C4-2B (cell line): ENCODE data around the gene KLK2.
A peak's percentile ranks its signal among the peaks of the same experiment; 100 is the strongest.

Experiments
- H3K27ac ChIP-seq: fragments of 450-650 bp; 2 replicates; pipeline ENCODE4 v1.5.1; 2017
- CTCF ChIP-seq: fragments of 450-650 bp; conservative IDR thresholded peaks from 2 replicates; pipeline ENCODE4 v1.5.1; 2017; ENCODE audit warnings: mild to moderate bottlenecking
- ZFX ChIP-seq: fragments of 450-650 bp; IDR thresholded peaks from 2 replicates; pipeline ENCODE4 v1.6.1; 2017

Gene KLK2

GRCh38 chr19:50869479-50869878 lies 3.8 kb upstream of the KLK2 start:
- peak overlapping the region; percentile 100 for H3K27ac ChIP-seq
- no peak for TF ChIP-seq ZFX
- TF ChIP-seq CTCF: no peak

- H3K27ac ChIP-seq: peak overlapping the region; percentile 100
- TF ChIP-seq ZFX: no peak
- TF ChIP-seq CTCF: no peak
These were observed 2.7 kb upstream of the KLK2 start for GRCh38 chr19:50870417-50871089.

- H3K27ac ChIP-seq: peak overlapping the region; percentile 100
- TF ChIP-seq ZFX (no peak), CTCF (no peak)
These were observed 972 bp downstream of the KLK2 start for GRCh38 chr19:50874211-50874610.

GRCh38 chr19:50875795-50876422 lies 2.7 kb downstream of the KLK2 start:
- TF ChIP-seq CTCF: no peak
- no peak for TF ChIP-seq ZFX
- peak overlapping the region; percentile 100 for H3K27ac ChIP-seq

GRCh38 chr19:50876456-50876855 lies 3.2 kb downstream of the KLK2 start:
- peak overlapping the region; percentile 100 for H3K27ac ChIP-seq
- no peak for TF ChIP-seq CTCF
- TF ChIP-seq ZFX: no peak

- no peak for TF ChIP-seq CTCF
- peak overlapping the region; percentile 100 for H3K27ac ChIP-seq
These were observed 4.1 kb downstream of the KLK2 start for GRCh38 chr19:50877338-50877737.

GRCh38 chr19:50878851-50879250 lies 5.6 kb downstream of the KLK2 start:
- peak overlapping the region; percentile 100 for H3K27ac ChIP-seq
- TF ChIP-seq ZFX (no peak), CTCF (no peak)
